HG03521 (cell line): Measurements from ENCODE around the gene LARP1B.
A peak's percentile ranks its signal among the peaks of the same experiment; 100 is the strongest.
"Not testable (repeated sequence)": the region's sequence is repeated elsewhere in the genome, so short reads cannot be mapped to it uniquely, and the experiment has no call there.

Experiments used
- ATAC-seq: cut with Tn5 transposase; IDR thresholded peaks from one replicate; pipeline ENCODE4 v1.9.1; 2021; ENCODE audit warnings: mild to moderate bottlenecking, moderate library complexity; ENCODE audit not compliant: unreplicated experiment

Gene LARP1B

GRCh38 chr4:128134925-128135324, 73.8 kb downstream of the LARP1B start:
- ATAC-seq: no peak

GRCh38 chr4:128135391-128135790, 74.3 kb downstream of the LARP1B start:
- no peak for ATAC-seq

- no peak for ATAC-seq
These were observed 80.8 kb downstream of the LARP1B start for GRCh38 chr4:128141866-128142265.

GRCh38 chr4:128145727-128146126, 84.6 kb downstream of the LARP1B start:
- ATAC-seq: no peak

GRCh38 chr4:128153800-128154199, 92.7 kb downstream of the LARP1B start:
- ATAC-seq: no peak

GRCh38 chr4:128155231-128155855, 94.2 kb downstream of the LARP1B start:
- ATAC-seq: no peak

- ATAC-seq: no peak
These were observed 94.9 kb downstream of the LARP1B start for GRCh38 chr4:128155874-128156456.

GRCh38 chr4:128156472-128156871, 95.4 kb downstream of the LARP1B start:
- ATAC-seq: not testable (repeated sequence)

- no peak for ATAC-seq
These were observed 97.8 kb downstream of the LARP1B start for GRCh38 chr4:128158894-128159293.

GRCh38 chr4:128159967-128160366, 98.9 kb downstream of the LARP1B start:
- ATAC-seq: no peak

GRCh38 chr4:128161138-128161537, 100.0 kb downstream of the LARP1B start:
- ATAC-seq: no peak

- no peak for ATAC-seq
These were observed 101.3 kb downstream of the LARP1B start for GRCh38 chr4:128162434-128162833.

- ATAC-seq: no peak
These were observed 102.3 kb downstream of the LARP1B start for GRCh38 chr4:128163177-128164117.

GRCh38 chr4:128166982-128167381, 105.9 kb downstream of the LARP1B start:
- ATAC-seq: no peak

- no peak for ATAC-seq
These were observed 107.6 kb downstream of the LARP1B start for GRCh38 chr4:128168701-128169100.

- no peak for ATAC-seq
These were observed 108.1 kb downstream of the LARP1B start for GRCh38 chr4:128169245-128169644.

GRCh38 chr4:128176643-128177042, 115.5 kb downstream of the LARP1B start:
- no peak for ATAC-seq

- ATAC-seq: no peak
These were observed 116.4 kb downstream of the LARP1B start for GRCh38 chr4:128177498-128177897.

- no peak for ATAC-seq
These were observed 125.5 kb downstream of the LARP1B start for GRCh38 chr4:128186623-128187022.

- peak; percentile 96 for ATAC-seq
These were observed 130.1 kb downstream of the LARP1B start for GRCh38 chr4:128191115-128191781.
